HEK293 (cell line): Measurements from ENCODE around the gene KAT7.
A peak's percentile ranks its signal among the peaks of the same experiment; 100 is the strongest.

ENCODE experiments used
- CTCF ChIA-PET: fragments of 350-600 bp; formaldehyde crosslinking; extraction: SDS; loops from one replicate; lab custom pipeline; 2021; ENCODE audit warnings: antibody characterized with exemption; lab: Yijun Ruan, JAX
- POLR2A ChIA-PET: fragments of 300-600 bp; formaldehyde crosslinking; extraction: SDS; loops from one replicate; lab custom pipeline; 2020; ENCODE audit warnings: antibody characterized with exemption, inconsistent platforms; lab: Yijun Ruan, JAX
- H3K27ac ChIP-seq: fragments of 200-500 bp; sonication (Bioruptor generic); 2 replicates; pipeline ENCODE4 v1.5.1; 2014; ENCODE audit warnings: low read depth, low read length, control low read depth, inconsistent platforms; ENCODE audit errors: extremely low read depth
- H3K36me3 ChIP-seq, 2 experiments: fragments of 200-500 bp in 1 of 2; sonication (Bioruptor generic) in 1 of 2; 1 replicate in 1 of 2; 2 replicates in 1 of 2; pipeline ENCODE4 v1.5.1; 2014 to 2017; ENCODE audit warnings: inconsistent platforms in 2 of 2, low read length in 2 of 2; ENCODE audit not compliant: control insufficient read depth in 2 of 2, insufficient read depth in 1 of 2
- H3K4me1 ChIP-seq: fragments of 200-500 bp; sonication (Bioruptor generic); 2 replicates; pipeline ENCODE4 v1.5.1; 2014; ENCODE audit warnings: mild to moderate bottlenecking, low read length, inconsistent platforms; ENCODE audit not compliant: control insufficient read depth, insufficient read depth
- H3K4me3 ChIP-seq: 2 replicates; pipeline ENCODE4 v1.5.1; 2011; ENCODE audit warnings: low read depth, mild to moderate bottlenecking, control low read depth, low read length, moderate library complexity
- H3K9me3 ChIP-seq: fragments of 200-500 bp; sonication (Bioruptor generic); 2 replicates; pipeline ENCODE4 v1.5.1; 2014; ENCODE audit warnings: low read depth, low read length, inconsistent platforms; ENCODE audit not compliant: control insufficient read depth, insufficient read depth
- EGR2 ChIP-seq: fragments of 450-650 bp; formaldehyde crosslinking; IDR thresholded peaks from 2 replicates; pipeline ENCODE4 v1.5.1; 2016; ENCODE audit warnings: low read depth, missing biosample characterization, missing genetic modification characterization
- MYNN ChIP-seq: fragments of 450-650 bp; formaldehyde crosslinking; IDR thresholded peaks from 2 replicates; pipeline ENCODE4 v1.5.1; 2016; ENCODE audit warnings: missing biosample characterization, missing genetic modification characterization, borderline replicate concordance
- SCRT1 ChIP-seq: fragments of 450-650 bp; formaldehyde crosslinking; IDR thresholded peaks from 2 replicates; pipeline ENCODE4 v1.5.1; 2016; ENCODE audit warnings: missing biosample characterization, missing genetic modification characterization, borderline replicate concordance
- ZFHX2 ChIP-seq: fragments of 450-650 bp; formaldehyde crosslinking; conservative IDR thresholded peaks from 2 replicates; pipeline ENCODE4 v1.5.1; 2016; ENCODE audit warnings: missing biosample characterization, missing genetic modification characterization
- ZNF138 ChIP-seq: fragments of 450-650 bp; formaldehyde crosslinking; IDR thresholded peaks from 2 replicates; pipeline ENCODE4 v1.5.1; 2016; ENCODE audit warnings: missing biosample characterization, missing genetic modification characterization, borderline replicate concordance
- ZNF155 ChIP-seq: fragments of 450-650 bp; formaldehyde crosslinking; IDR thresholded peaks from 2 replicates; pipeline ENCODE4 v1.5.1; 2016; ENCODE audit warnings: missing biosample characterization, missing genetic modification characterization
- ZNF391 ChIP-seq: fragments of 450-650 bp; formaldehyde crosslinking; IDR thresholded peaks from 2 replicates; pipeline ENCODE4 v1.5.1; 2016; ENCODE audit warnings: low read depth, missing biosample characterization, missing genetic modification characterization, borderline replicate concordance
- ZNF549 ChIP-seq: fragments of 450-650 bp; IDR thresholded peaks from 2 replicates; pipeline ENCODE4 v1.5.1; 2018; ENCODE audit warnings: missing biosample characterization, missing genetic modification characterization, mild to moderate bottlenecking, inconsistent platforms, moderate library complexity
- ZNF561 ChIP-seq: fragments of 450-650 bp; IDR thresholded peaks from 2 replicates; pipeline ENCODE4 v1.5.1; 2018; ENCODE audit warnings: missing biosample characterization, missing genetic modification characterization, borderline replicate concordance
- ZNF621 ChIP-seq: fragments of 450-650 bp; formaldehyde crosslinking; IDR thresholded peaks from 2 replicates; pipeline ENCODE4 v1.5.1; 2017; ENCODE audit warnings: missing biosample characterization, missing genetic modification characterization
- ZNF623 ChIP-seq: fragments of 450-650 bp; formaldehyde crosslinking; IDR thresholded peaks from 2 replicates; pipeline ENCODE4 v1.5.1; 2016; ENCODE audit warnings: missing biosample characterization, missing genetic modification characterization
- ZNF785 ChIP-seq: fragments of 450-650 bp; formaldehyde crosslinking; IDR thresholded peaks from 2 replicates; pipeline ENCODE4 v1.5.1; 2016; ENCODE audit warnings: missing biosample characterization, missing genetic modification characterization
- TF ChIP-seq, protein P1 (sequence below): fragments of 450-650 bp; formaldehyde crosslinking; IDR thresholded peaks from 2 replicates; pipeline ENCODE4 v1.5.1; 2016; ENCODE audit warnings: missing biosample characterization, missing genetic modification characterization, borderline replicate concordance
- TF ChIP-seq, protein P2 (sequence below): fragments of 450-650 bp; formaldehyde crosslinking; IDR thresholded peaks from 2 replicates; pipeline ENCODE4 v1.5.1; 2017; ENCODE audit warnings: missing biosample characterization, missing genetic modification characterization
- TF ChIP-seq, protein P3 (sequence below): fragments of 450-650 bp; formaldehyde crosslinking; IDR thresholded peaks from 2 replicates; pipeline ENCODE4 v1.5.1; 2016; ENCODE audit warnings: missing biosample characterization, missing genetic modification characterization

Gene KAT7

DNA sequence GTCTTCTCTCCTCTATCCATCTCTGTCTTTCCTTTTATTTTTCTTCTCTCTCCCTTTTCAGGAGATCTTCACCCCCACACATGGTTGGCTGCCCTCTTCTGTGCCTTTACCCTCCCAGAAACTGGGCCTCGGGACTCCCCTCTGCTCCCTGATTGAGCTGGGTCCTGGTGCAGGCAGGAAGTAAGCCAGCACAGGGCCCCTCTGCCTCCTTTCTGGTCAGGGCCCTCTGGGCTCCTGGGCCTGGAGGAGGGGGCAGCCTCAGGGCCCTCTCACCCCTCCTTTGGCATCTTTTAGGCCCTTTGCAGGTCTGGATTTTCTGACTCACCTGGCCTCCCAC is 80.5 kb downstream of the KAT7 start (continued):
- TF ChIP-seq ZNF391 (no peak), ZNF155 (tag by site-specific recombination) (no peak), SCRT1 (tag by site-specific recombination) (no peak)
- TF ChIP-seq, protein P1, sequence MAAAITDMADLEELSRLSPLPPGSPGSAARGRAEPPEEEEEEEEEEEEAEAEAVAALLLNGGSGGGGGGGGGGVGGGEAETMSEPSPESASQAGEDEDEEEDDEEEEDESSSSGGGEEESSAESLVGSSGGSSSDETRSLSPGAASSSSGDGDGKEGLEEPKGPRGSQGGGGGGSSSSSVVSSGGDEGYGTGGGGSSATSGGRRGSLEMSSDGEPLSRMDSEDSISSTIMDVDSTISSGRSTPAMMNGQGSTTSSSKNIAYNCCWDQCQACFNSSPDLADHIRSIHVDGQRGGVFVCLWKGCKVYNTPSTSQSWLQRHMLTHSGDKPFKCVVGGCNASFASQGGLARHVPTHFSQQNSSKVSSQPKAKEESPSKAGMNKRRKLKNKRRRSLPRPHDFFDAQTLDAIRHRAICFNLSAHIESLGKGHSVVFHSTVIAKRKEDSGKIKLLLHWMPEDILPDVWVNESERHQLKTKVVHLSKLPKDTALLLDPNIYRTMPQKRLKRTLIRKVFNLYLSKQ, result no peak

DNA sequence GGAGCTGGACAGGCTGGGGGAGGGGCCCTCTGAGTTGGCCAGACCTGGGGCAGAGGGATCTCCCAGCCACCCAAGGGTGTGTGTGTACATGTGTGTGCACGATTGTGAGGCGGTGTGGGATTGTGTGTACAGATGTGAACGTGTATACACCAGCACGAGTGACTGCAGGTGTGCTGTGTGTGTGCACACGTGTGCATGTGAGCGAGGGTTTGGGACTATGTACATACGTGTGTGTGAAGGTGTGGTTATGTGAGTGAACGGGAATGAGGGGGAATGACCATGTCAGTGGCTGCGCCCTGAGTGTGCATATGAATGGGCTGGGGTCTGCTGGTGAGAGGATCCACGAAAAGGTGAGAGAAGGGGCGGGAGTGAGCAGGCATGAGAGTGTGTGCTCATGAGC is 81.8 kb downstream of the KAT7 start:
- no peaks in the 10 kb centered on the region for H3K9me3 ChIP-seq
- H3K27ac ChIP-seq, result no peak overlapping the region
- no peaks in the 10 kb centered on the region for H3K4me1 ChIP-seq
- TF ChIP-seq ZNF138 (tag by site-specific recombination), result no peak
- TF ChIP-seq, protein P2, sequence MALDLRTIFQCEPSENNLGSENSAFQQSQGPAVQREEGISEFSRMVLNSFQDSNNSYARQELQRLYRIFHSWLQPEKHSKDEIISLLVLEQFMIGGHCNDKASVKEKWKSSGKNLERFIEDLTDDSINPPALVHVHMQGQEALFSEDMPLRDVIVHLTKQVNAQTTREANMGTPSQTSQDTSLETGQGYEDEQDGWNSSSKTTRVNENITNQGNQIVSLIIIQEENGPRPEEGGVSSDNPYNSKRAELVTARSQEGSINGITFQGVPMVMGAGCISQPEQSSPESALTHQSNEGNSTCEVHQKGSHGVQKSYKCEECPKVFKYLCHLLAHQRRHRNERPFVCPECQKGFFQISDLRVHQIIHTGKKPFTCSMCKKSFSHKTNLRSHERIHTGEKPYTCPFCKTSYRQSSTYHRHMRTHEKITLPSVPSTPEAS (tag by site-specific recombination), result peak; percentile 61; the same call in 1 of the 2 replicates
- H3K36me3 ChIP-seq, result no peaks in the 10 kb centered on the region
- POLR2A ChIA-PET, result no interaction called here
- H3K4me3 ChIP-seq, result no peak overlapping the region
- CTCF ChIA-PET, result interaction anchor here (2.6 kb wide), 1 partner anchor 127 kb away, joined by 17 read pairs; no protein-coding TSS in a partner anchor

DNA sequence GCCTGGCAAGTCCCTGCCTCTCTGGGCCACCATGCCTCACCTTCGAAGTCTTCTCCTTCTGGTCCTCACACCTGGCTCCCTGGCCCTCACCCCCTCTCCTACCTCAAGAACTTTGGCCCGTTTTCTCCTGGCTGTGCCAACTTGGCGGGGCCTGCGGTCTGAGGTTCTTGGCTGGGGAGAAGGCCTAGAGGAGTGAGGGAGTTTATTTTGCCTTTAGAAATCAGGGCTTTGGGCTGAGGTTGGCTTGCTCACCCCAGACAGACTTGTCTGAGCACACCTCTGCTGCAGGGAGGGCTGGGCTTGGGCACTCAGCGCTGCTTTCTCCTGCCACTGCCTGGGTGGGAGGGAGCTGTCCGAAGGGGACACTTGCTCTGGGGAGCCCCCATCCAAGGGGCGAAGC is 82.7 kb downstream of the KAT7 start:
- CTCF ChIA-PET, result interaction anchor here (0.6 to 2.6 kb wide), 5 partner anchors 65 to 404 kb away, joined by 5 to 17 read pairs (median 6); no protein-coding TSS in a partner anchor
- Histone ChIP-seq H3K36me3 (no peaks in the 10 kb centered on the region), H3K27ac (no peak overlapping the region), H3K9me3 (no peaks in the 10 kb centered on the region), H3K4me3 (no peak overlapping the region), H3K4me1 (no peaks in the 10 kb centered on the region)
- TF ChIP-seq ZNF785 (tag by site-specific recombination) (no peak), ZNF621 (tag by site-specific recombination) (no peak), ZNF623 (tag by site-specific recombination) (no peak), ZFHX2 (tag by site-specific recombination) (no peak), MYNN (tag by site-specific recombination) (no peak)
- POLR2A ChIA-PET, result no interaction called here

DNA sequence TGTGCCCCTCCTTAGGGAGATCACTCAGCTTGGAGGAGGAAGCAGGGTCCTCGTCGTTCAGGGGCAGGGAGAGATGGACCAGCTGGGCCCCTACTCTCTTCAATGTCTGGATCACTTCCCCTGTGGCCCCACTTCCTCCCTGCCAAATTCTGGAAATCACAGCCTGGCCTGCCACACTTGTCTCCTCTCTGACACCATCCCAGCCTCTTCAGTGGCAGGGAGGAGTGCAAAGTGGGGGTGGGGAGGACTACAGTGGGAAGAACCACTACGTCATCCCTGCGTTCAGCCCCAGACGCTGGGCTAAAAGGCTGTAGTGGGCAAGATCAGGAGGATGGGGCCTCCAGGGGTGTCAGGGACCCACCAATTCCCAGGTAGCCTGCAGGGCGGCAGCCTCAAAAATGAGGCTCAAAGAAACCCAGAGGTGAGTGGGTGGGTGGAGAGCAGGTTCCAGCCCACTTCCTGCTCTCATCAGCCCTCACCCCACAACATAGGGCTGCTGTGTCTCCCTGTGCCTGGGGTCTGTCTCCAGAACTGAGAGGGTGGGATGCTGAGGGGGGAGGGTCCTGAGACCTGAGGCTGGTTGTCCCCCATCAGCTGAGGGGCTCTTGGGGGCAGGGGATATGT is 84.4 kb downstream of the KAT7 start:
- no peak overlapping the region for H3K4me3 ChIP-seq
- ChIA-PET POLR2A (no interaction called here), CTCF (interaction anchor here (0.6 to 4.8 kb wide), 7 partner anchors 8 to 124 kb away, joined by 3 to 82 read pairs (median 3); partner anchors contain the start of gene DLX3)
- no peaks in the 10 kb centered on the region for H3K9me3 ChIP-seq
- no peaks in the 10 kb centered on the region for H3K36me3 ChIP-seq
- no peaks in the 10 kb centered on the region for H3K4me1 ChIP-seq
- H3K27ac ChIP-seq, result no peak overlapping the region
- TF ChIP-seq ZNF549, result no peak
- TF ChIP-seq ZNF561 (tag by site-specific recombination), result no peak
- peak; percentile 54 for TF ChIP-seq ZFHX2 (tag by site-specific recombination)
- peak; percentile 41; the same call in 1 of the 2 replicates for TF ChIP-seq EGR2 (tag by site-specific recombination)
- TF ChIP-seq, protein P3, sequence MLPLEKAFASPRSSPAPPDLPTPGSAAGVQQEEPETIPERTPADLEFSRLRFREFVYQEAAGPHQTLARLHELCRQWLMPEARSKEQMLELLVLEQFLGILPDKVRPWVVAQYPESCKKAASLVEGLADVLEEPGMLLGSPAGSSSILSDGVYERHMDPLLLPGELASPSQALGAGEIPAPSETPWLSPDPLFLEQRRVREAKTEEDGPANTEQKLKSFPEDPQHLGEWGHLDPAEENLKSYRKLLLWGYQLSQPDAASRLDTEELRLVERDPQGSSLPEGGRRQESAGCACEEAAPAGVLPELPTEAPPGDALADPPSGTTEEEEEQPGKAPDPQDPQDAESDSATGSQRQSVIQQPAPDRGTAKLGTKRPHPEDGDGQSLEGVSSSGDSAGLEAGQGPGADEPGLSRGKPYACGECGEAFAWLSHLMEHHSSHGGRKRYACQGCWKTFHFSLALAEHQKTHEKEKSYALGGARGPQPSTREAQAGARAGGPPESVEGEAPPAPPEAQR, result no peak
